Mesendoderm (in vitro differentiated cells): Measurements from ENCODE around the gene SLC66A1.

Source experiments
- DNase-seq: peaks from one replicate; pipeline ENCODE4 v3.0.0; 2013
- H2AK5ac ChIP-seq: 2 replicates; pipeline ENCODE4 v1.6.1; 2013; ENCODE audit warnings: low read length, inconsistent platforms
- H2BK120ac ChIP-seq: 2 replicates; pipeline ENCODE4 v1.6.1; 2013; ENCODE audit warnings: low read depth, mild to moderate bottlenecking, low read length, moderate library complexity, mixed read lengths
- H2BK15ac ChIP-seq: replicated peaks from 2 replicates; pipeline ENCODE4 v1.6.1; 2013; ENCODE audit warnings: low read depth, mild to moderate bottlenecking, moderate library complexity
- H2BK5ac ChIP-seq: 2 replicates; pipeline ENCODE4 v1.6.1; 2013; ENCODE audit warnings: low read length, inconsistent platforms
- H3K18ac ChIP-seq: 2 replicates; pipeline ENCODE4 v1.6.1; 2013; ENCODE audit warnings: mild to moderate bottlenecking, low read length, mixed read lengths
- H3K23ac ChIP-seq: one replicate; pipeline ENCODE4 v1.6.1; 2013; ENCODE audit warnings: low read length
- H3K27ac ChIP-seq: 2 replicates; pipeline ENCODE4 v1.5.1; 2013; ENCODE audit warnings: low read depth, mild to moderate bottlenecking, inconsistent platforms, low read length, moderate library complexity
- H3K27me3 ChIP-seq: 2 replicates; pipeline ENCODE4 v1.6.1; 2013; ENCODE audit warnings: low read length, control low read depth, mild to moderate bottlenecking, inconsistent platforms; ENCODE audit not compliant: insufficient read depth, poor library complexity
- H3K36me3 ChIP-seq: 2 replicates; pipeline ENCODE4 v1.6.1; 2013; ENCODE audit warnings: low read length, inconsistent platforms; ENCODE audit not compliant: control insufficient read depth, insufficient read depth
- H3K4ac ChIP-seq: one replicate; pipeline ENCODE4 v1.6.1; 2013; ENCODE audit warnings: low read depth, mild to moderate bottlenecking, low read length, moderate library complexity
- H3K4me1 ChIP-seq: 2 replicates; pipeline ENCODE4 v1.6.1; 2013; ENCODE audit warnings: low read depth, low read length, inconsistent platforms; ENCODE audit not compliant: control insufficient read depth
- H3K4me2 ChIP-seq: 2 replicates; pipeline ENCODE4 v1.6.1; 2013; ENCODE audit warnings: low read length
- H3K4me3 ChIP-seq: 2 replicates; pipeline ENCODE4 v1.5.1; 2013; ENCODE audit warnings: mild to moderate bottlenecking, low read length
- H3K56ac ChIP-seq: one replicate; pipeline ENCODE4 v1.6.1; 2013; ENCODE audit warnings: low read length
- H3K79me1 ChIP-seq: 2 replicates; pipeline ENCODE4 v1.6.1; 2013; ENCODE audit warnings: low read length, inconsistent platforms
- H3K79me2 ChIP-seq: 2 replicates; pipeline ENCODE4 v1.6.1; 2013; ENCODE audit warnings: mild to moderate bottlenecking, low read length; ENCODE audit not compliant: control insufficient read depth, insufficient read depth
- H3K9ac ChIP-seq: 2 replicates; pipeline ENCODE4 v1.6.1; 2013; ENCODE audit warnings: low read length, inconsistent platforms
- H4K5ac ChIP-seq: one replicate; pipeline ENCODE4 v1.6.1; 2013; ENCODE audit warnings: low read length
- H4K8ac ChIP-seq: one replicate; pipeline ENCODE4 v1.6.1; 2013; ENCODE audit warnings: low read depth, mild to moderate bottlenecking, control low read depth, low read length, moderate library complexity
- WGBS: extraction: QIAGEN DNeasy Blood & Tissue Kit; methylation state at CpG from one replicate; pipeline ENCODE4 v1.1.7; 2013; ENCODE audit warnings: low lambda C conversion rate, missing lambda C conversion rate; ENCODE audit not compliant: insufficient coverage; ENCODE audit errors: extremely low coverage; 5-methylcytosine and 5-hydroxymethylcytosine counted together

SLC66A1 gene

DNA sequence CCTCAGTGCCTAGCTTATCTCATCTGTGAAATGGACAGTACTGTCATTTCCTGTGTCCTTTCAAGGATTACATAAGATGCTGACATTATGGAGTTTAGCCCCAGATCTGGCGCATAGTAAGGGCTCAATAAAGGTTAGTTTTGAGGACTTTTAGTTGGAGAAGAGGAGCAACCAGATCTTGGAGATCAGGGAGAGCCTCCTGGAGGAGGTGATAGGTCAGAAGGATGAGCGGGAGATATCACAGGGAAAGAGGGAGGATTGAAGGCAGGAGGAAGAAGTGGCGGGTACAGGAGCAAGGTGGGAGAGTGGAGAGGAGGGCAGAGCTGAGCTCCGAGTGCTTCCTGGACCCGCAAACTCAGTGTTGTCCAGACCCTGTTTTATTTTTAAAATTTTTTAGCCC, 17.5 kb downstream of the SLC66A1 start:
- Histone ChIP-seq H2BK120ac (no peak overlapping the region), H4K8ac (no peak overlapping the region), H3K79me2 (no peaks in the 10 kb centered on the region), H3K18ac (no peak overlapping the region), H4K5ac (no peak overlapping the region), H3K27ac (no peak overlapping the region), H2AK5ac (no peak overlapping the region), H2BK5ac (no peak overlapping the region), H3K4me3 (no peak overlapping the region), H2BK15ac (no peak overlapping the region), H3K4ac (no peak overlapping the region), H3K23ac (no peak overlapping the region), H3K27me3 (no peaks in the 10 kb centered on the region), H3K36me3 (peaks cover 3% of the 10 kb centered on the region), H3K79me1 (no peaks in the 10 kb centered on the region), H3K9ac (no peak overlapping the region), H3K4me2 (no peak overlapping the region), H3K4me1 (no peaks in the 10 kb centered on the region), H3K56ac (no peak overlapping the region)
- DNase-seq = no peak
- no CpG with 5 or more reads among the region's 5 CpGs for WGBS

DNA sequence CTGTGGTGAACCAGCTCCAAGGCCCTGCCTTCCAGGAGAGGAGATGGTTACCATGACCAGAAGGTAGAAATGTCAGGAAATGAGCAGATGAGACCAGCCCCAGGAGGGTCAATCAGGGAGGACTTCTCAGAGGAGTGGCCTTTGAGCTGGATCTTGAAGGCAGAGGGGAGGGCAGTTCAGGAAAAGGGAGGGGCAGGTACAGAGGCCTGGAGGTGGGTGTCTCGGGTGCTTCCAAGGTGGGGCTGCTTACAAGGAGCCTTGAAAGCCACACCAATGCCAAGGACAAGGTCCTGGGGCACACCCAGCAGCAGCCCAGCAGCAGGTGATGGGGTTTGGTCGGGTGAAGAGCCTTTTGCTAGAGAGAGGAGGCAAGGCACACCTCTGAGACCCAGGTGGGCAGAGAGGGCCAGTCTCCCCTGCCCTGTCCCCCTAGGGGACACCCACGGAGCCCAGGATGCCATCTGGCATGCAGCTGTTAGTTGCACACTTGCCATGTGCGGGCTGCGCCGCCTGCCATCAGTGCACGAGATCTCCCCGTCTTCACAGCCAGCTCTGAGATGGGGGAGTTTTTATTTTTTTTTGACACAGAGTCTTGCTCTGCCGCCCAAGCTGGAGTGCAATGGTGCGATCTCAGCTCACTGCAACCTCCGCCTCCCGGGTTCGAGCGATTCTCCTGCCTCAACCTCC, 18.5 kb downstream of the SLC66A1 start:
- Histone ChIP-seq H2BK15ac (no peak overlapping the region), H3K9ac (no peak overlapping the region), H3K56ac (no peak overlapping the region), H3K36me3 (peaks cover 3% of the 10 kb centered on the region), H3K4me2 (no peak overlapping the region), H3K27ac (no peak overlapping the region), H3K79me2 (no peaks in the 10 kb centered on the region), H3K79me1 (no peaks in the 10 kb centered on the region), H3K23ac (no peak overlapping the region), H3K18ac (no peak overlapping the region), H3K4me3 (no peak overlapping the region), H2BK120ac (no peak overlapping the region), H4K8ac (no peak overlapping the region), H2BK5ac (no peak overlapping the region), H3K27me3 (no peaks in the 10 kb centered on the region), H3K4ac (no peak overlapping the region), H3K4me1 (no peaks in the 10 kb centered on the region), H2AK5ac (no peak overlapping the region), H4K5ac (no peak overlapping the region)
- DNase-seq = no peak
- no CpG with 5 or more reads among the region's 14 CpGs for WGBS

GRCh38 chr1:19331262-19331878, 19.2 kb downstream of the SLC66A1 start:
- WGBS = no CpG with 5 or more reads among the region's 13 CpGs
- H3K4ac ChIP-seq = no peak overlapping the region
- no peak for DNase-seq
- no peak overlapping the region for H3K9ac ChIP-seq
- no peaks in the 10 kb centered on the region for H3K4me1 ChIP-seq
- no peak overlapping the region for H3K27ac ChIP-seq
- H3K79me2 ChIP-seq = no peaks in the 10 kb centered on the region
- H2BK5ac ChIP-seq = no peak overlapping the region
- no peaks in the 10 kb centered on the region for H3K79me1 ChIP-seq
- H4K5ac ChIP-seq = no peak overlapping the region
- no peaks in the 10 kb centered on the region for H3K27me3 ChIP-seq
- H3K4me2 ChIP-seq = no peak overlapping the region
- H2AK5ac ChIP-seq = no peak overlapping the region
- H2BK15ac ChIP-seq = no peak overlapping the region
- no peak overlapping the region for H4K8ac ChIP-seq
- H3K36me3 ChIP-seq = peaks cover 3% of the 10 kb centered on the region
- no peak overlapping the region for H3K56ac ChIP-seq
- no peak overlapping the region for H3K4me3 ChIP-seq
- H3K23ac ChIP-seq = no peak overlapping the region
- no peak overlapping the region for H3K18ac ChIP-seq
- H2BK120ac ChIP-seq = no peak overlapping the region

DNA sequence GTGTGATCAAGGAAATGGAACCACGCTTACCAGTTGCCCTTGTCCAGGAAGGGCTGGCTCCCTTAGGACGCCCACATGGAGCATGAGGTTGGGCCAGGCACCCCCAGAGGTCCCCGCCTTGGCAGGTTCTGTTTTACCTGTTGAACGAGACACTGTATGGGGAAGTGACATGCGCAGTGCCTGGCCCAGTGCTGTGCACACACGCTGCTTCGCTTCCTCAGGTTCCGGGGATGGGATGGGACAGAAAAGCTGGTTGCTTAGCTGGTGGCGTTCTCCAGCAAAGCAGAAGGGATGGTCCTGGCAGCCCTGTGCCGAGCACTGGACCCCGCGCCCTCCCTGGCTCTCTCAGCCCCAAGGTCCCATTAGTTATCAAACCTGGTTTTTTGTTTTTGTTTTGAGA, 20.7 kb downstream of the SLC66A1 start:
- H3K18ac ChIP-seq = no peak overlapping the region
- no peak overlapping the region for H3K4me3 ChIP-seq
- no peak for DNase-seq
- H4K8ac ChIP-seq = no peak overlapping the region
- H4K5ac ChIP-seq = no peak overlapping the region
- no peak overlapping the region for H3K27ac ChIP-seq
- H3K4me2 ChIP-seq = no peak overlapping the region
- H2BK120ac ChIP-seq = no peak overlapping the region
- H3K79me1 ChIP-seq = no peaks in the 10 kb centered on the region
- no peak overlapping the region for H3K4ac ChIP-seq
- H3K4me1 ChIP-seq = no peaks in the 10 kb centered on the region
- H3K79me2 ChIP-seq = no peaks in the 10 kb centered on the region
- H3K9ac ChIP-seq = no peak overlapping the region
- no CpG with 5 or more reads among the region's 12 CpGs for WGBS
- no peak overlapping the region for H3K56ac ChIP-seq
- H3K36me3 ChIP-seq = no peaks in the 10 kb centered on the region
- no peaks in the 10 kb centered on the region for H3K27me3 ChIP-seq
- no peak overlapping the region for H2AK5ac ChIP-seq
- no peak overlapping the region for H3K23ac ChIP-seq
- no peak overlapping the region for H2BK15ac ChIP-seq
- H2BK5ac ChIP-seq = no peak overlapping the region

DNA sequence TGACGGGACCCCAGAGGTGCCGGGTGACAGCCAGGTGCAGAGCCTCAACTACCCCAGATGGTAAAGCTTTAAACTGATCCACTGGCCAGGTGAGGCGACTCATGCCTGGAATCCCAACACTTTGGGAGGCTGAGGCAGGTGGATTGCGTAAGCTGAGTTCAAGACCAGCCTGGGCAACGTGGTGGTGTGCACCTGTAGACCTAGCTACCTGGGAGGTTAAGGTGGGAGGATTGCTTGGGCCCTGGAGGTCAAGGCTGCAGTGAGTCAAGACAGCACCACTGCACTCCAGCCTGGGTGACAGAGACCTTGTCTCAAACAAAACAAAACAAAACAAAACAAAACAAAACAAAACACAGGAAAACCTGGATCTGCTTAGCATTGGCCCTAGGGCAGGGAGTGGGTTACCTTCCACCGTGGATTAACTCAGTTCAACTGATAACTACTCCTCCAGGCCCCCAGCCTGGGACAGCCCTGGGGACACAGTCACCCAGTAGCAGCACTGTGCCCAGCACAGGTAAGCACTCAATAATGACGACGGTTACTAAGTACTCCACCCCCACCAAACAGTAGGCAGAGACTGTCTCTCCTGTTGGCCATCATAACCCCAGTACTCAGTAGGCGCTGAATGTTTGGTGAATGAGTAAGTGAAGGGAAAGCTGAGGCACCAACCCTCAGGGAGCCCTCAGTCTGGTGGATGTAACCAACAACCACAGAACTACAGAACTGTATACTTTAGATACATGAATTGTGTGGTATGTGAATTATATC, 21.6 kb downstream of the SLC66A1 start:
- Histone ChIP-seq H3K27ac (no peak overlapping the region), H3K27me3 (no peaks in the 10 kb centered on the region), H2BK5ac (no peak overlapping the region), H3K36me3 (no peaks in the 10 kb centered on the region), H3K79me2 (no peaks in the 10 kb centered on the region), H3K23ac (no peak overlapping the region), H3K4me3 (no peak overlapping the region), H2BK15ac (no peak overlapping the region), H4K8ac (no peak overlapping the region), H2BK120ac (no peak overlapping the region), H3K18ac (no peak overlapping the region), H3K4me2 (no peak overlapping the region), H4K5ac (no peak overlapping the region), H2AK5ac (no peak overlapping the region), H3K79me1 (no peaks in the 10 kb centered on the region), H3K56ac (no peak overlapping the region), H3K4ac (no peak overlapping the region), H3K9ac (no peak overlapping the region), H3K4me1 (peaks cover 2% of the 10 kb centered on the region)
- WGBS = no CpG with 5 or more reads among the region's 9 CpGs
- no peak for DNase-seq
